SKM-1 (cell line): Measurements from ENCODE around the gene VMP1.
"Not testable (repeated sequence)": the region's sequence is repeated elsewhere in the genome, so short reads cannot be mapped to it uniquely, and the experiment has no call there.

Source experiments
- DNase-seq: peaks from one replicate; lab custom pipeline; 2025; ENCODE audit not compliant: unreplicated experiment; lab: John Stamatoyannopoulos, UW

Gene VMP1

DNA sequence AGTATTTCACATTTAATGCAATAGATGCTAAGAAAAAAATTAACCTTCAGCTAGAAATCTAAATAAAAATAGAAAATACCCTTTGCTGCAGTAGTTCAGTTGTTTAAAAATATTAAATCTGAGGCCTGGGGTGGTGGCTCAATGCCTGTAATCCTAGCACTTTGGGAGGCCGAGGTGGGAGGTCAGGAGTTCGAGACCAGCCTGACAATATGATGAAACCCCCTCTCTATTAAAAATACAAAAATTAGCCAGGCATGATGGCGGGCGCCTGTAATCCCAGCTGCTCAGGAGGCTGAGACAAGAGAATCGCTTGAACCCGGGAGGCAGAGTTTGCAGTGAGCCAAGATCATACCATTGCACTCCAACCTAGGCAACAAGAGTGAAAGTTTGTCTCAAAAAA is 98.9 kb downstream of the VMP1 start:
- DNase-seq, result not testable (repeated sequence)

DNA sequence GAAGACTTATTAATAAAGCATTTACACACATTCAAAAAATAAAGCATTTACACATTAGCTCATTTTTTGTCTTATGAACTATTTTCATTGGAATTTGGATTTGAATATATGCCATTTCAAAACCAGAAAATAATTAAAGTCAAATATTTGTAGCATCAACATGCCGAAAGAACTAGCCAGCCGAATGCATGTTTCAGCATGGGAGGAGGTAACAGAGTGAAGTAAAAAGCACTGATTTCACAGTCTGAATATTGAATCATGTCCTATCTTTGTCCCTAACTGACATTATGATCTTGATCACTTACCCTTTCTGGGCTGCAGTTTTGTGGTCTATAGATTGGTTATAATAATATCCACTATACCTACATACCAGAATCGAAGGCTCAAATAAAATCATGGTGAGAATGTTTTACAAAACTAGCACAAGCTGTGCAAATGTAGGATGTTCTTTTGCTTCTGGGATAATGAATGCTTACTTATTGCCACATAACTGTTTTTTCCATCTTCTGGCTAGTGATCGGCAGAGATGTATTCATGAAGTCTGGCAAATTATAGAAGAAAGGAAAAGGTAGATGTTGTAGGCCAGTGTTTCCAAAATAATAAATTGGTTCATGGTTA is 100.5 kb downstream of the VMP1 start:
- DNase-seq, result no peak

DNA sequence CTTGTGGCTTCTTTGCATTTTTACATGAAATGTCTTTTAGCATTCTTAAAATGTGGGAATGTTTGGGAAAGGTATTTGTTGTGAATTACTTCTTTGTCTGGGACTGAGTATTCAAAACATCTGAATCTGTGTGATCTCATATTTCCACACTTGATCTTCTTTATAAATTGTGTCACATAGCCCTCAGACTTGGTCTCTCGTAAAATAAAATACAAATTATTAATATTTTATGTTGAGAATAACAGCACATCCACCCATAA is 103.4 kb downstream of the VMP1 start:
- DNase-seq, result no peak

GRCh38 chr17:59811209-59811608 is 103.8 kb downstream of the VMP1 start:
- DNase-seq, result no peak

DNA sequence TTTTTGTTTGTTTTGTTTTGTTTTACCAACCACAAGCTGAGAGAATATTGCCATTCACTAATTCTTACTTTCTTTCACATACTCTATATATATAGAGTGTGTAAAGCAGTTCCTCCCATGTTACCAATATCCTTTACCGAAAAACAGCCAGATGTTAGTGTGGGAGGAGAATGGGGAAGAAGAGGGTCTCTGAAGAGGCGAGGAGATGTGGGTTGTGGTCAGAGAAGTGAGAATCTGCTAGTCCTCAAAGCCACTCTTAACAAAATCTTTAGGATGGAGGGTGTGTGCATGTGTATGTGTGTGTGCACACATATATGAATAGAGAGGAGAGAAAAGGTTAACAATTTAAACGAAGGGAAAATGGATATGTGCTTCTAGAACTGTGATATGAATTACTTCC is 104.7 kb downstream of the VMP1 start:
- DNase-seq, result no peak

- DNase-seq, result no peak
Measured at GRCh38 chr17:59814276-59814675, 106.8 kb downstream of the VMP1 start.

GRCh38 chr17:59814685-59815084 is 107.2 kb downstream of the VMP1 start:
- no peak for DNase-seq

DNA sequence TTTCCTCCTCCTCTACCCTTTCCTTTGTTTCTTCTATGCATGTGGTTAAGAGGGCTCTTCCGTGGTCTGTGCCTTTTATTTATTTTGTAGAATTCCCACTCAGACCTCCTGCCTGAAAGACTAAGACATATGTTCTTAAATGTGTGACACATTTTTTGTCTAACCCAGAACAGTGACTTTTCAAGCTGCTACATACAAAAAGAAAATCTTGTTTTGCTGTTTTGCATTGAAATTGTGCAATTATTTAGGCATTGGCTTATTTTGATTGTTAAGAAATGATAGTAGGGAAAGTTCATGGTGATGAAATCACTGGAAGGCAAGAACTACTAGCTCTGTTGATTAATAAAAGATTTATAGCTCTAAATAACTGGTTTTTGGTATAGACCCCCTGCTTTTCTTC is 108.5 kb downstream of the VMP1 start:
- no peak for DNase-seq

DNA sequence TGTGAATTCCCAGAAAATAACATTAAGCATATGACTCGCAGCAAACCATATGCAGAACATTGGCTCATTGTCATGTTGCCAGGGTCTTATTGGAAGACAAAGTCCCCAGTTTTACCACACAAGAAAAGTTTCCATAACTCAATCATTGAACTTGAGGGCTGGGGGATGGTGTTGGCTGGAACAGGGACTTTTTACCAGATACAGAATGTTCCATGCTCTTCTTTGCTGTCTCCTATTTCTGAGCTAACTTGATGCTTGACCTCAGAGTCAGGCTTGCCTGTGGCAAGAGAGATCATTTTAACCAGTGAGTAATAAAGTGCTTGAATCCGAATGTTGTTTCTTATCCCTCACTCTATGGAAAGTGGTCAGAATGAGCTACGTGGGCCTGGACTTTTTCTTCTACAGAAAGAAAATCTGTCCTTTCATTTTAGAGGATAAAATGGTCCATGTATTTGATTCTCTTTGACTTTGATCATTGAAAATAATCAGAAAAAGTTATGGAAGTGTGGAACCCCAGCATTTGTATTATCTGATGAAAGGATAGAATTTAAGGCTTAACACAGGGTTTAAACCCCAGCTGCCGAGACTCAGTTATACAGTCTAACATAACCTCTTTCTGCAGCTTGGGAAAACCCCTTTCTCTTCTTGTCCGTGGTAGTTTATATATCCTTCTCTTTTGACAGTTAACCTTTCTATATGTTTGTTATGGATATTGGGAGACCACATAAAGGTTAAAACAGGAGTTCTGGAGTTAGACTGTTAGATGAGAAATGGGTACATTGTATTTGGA is 118.3 kb downstream of the VMP1 start:
- no peak for DNase-seq

GRCh38 chr17:59826706-59827453 is 119.4 kb downstream of the VMP1 start:
- no peak for DNase-seq

- DNase-seq, result no peak
Measured at GRCh38 chr17:59827721-59828477, 120.4 kb downstream of the VMP1 start.

DNA sequence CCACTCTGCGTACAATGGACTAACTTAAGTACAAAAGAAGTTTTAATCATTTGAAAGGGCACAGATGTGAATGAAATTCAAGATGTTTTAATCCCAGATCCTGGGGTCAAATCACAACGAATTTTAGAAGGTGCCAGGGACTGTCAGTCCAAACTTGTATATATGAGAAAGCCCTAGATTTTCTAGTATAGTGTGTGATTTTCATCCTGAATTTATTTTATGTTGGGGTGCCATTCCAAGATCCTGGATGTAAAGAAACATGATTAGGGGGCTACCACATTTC is 121.0 kb downstream of the VMP1 start:
- DNase-seq, result no peak

DNA sequence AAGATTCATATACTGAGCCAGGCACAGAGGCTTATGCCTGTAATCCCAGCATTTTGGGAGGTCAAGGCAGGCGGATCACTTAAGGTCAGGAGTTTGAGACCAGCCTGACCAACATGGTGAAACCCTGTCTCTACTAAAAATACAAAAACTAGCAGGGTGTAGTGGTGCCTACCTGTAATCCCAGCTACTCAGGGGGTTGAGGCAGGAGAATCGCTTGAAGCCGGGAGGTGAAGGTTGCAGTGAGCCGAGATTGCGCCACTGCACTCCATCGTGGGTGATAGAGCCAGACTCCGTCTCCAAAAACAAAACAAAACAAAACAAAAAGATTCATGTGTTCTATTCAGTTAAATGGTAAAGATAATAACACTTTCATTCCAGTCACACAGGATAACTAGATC is 121.4 kb downstream of the VMP1 start:
- not testable (repeated sequence) for DNase-seq

- DNase-seq, result no peak
Measured at GRCh38 chr17:59829217-59830006, 122.0 kb downstream of the VMP1 start.

- no peak for DNase-seq
Measured at GRCh38 chr17:59830007-59830630, 122.7 kb downstream of the VMP1 start.

DNA sequence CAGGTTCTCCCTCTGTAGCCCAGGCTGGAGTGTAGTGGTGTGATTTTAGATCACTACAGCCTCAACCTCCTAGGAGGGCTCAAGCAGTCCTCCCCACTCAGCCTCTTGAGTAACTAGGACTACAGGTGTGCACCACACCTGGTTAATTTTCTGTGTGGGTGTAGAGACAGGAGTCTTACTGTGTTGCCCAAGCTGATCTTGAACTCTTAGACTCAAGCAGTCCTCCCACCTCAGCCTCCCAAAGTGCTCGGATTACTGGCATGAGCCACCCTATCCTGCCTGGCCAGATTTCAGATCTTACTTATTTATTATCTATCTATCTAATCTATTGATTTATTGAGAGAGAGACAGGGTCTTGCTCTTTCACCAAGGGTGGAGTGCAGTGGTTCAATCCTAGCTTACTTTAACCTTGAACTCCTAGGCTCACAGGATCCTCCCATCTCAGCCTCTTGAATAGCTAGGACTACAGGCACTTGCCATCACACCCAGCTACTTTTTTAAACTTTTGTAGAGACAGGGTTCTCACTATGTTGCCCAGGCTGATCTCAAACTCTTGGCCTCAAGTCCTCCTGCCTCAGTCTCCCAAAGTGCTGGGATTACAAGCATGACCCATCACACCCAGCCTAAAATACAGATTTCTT is 123.5 kb downstream of the VMP1 start:
- DNase-seq, result no peak

GRCh38 chr17:59832883-59833379 is 125.5 kb downstream of the VMP1 start:
- no peak for DNase-seq

DNA sequence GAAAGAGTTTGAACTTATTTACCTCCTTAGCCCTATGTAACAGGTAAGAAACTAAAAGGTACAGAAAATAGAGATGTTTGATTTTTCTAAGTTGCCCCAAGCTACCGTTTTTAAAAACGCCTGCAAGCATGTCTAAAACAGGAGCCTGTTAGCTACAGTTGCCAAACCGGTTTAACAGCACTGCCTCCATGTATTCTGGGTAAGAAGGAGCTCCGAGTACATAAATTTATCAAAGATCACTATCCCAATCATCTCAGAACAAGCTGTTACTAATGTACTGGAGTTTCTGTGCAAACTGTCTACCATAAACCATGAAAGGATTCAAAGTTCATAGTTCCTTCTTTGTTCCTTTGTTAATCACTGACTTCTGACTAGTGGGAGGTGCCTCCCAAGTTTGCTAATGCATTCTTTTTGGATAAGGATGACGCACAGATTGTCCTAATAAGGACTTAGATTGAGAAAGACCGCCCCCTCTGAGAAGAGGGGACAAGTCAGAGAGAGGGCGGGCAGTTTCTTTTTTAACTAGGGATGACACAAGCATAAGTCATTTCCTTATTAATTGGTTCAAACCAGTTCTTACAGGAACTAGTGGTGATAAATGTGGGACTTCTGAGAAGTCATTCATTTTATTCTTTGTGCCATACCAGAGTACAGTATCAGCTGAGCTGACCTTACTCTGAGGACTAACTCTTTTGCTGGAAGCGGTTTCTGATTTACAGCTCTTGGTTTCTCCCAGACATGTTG is 130.0 kb downstream of the VMP1 start:
- DNase-seq, result peak; percentile 32
